Measurements from ENCODE around the gene SLC36A1. TPM values are rescaled to one million over a fixed set of nuclear protein-coding genes. Genes with fewer than 3 reads are reported as not detected.

Gene SLC36A1
- total and polyA plus RNA-seq, 9 donors = 1.9 to 9.7 (median 5.4) TPM

- Histone ChIP-seq H3K36me3 (no peaks in the 10 kb centered on the region), H3K27ac (no peak overlapping the region), H3K4me1 (ENCODE audit: insufficient read depth) (no peaks in the 10 kb centered on the region), H3K9me3 (no peaks in the 10 kb centered on the region), H3K4me3 (no peak overlapping the region), H3K27me3 (no peaks in the 10 kb centered on the region)
- no peak for TF ChIP-seq EP300 (IDR thresholded peaks at IDR 0.05)
- TF ChIP-seq POLR2A (IDR thresholded peaks at IDR 0.05) = no peak
- TF ChIP-seq CTCF (IDR thresholded peaks at IDR 0.05) = no peak
- intact Hi-C loops (cut with DNase I) = no loop called here
- no peak for DNase-seq
- WGBS, 3 donors = 77 to 87% (median 85%) methylated on average over 5 of the region's 5 CpGs
Measured at GRCh38 chr5:151490627-151491026, 43.2 kb downstream of the SLC36A1 start.

GRCh38 chr5:151491062-151491461 is 43.7 kb downstream of the SLC36A1 start:
- Histone ChIP-seq H3K27me3 (no peaks in the 10 kb centered on the region), H3K36me3 (no peaks in the 10 kb centered on the region), H3K4me1 (ENCODE audit: insufficient read depth) (no peaks in the 10 kb centered on the region), H3K9me3 (no peaks in the 10 kb centered on the region), H3K27ac (no peak overlapping the region), H3K4me3 (no peak overlapping the region)
- TF ChIP-seq CTCF (IDR thresholded peaks at IDR 0.05) (no peak), POLR2A (IDR thresholded peaks at IDR 0.05) (no peak), EP300 (IDR thresholded peaks at IDR 0.05) (no peak)
- no peak for DNase-seq
- intact Hi-C loops (cut with DNase I) = no loop called here
- WGBS, 3 donors = 85 to 88% (median 87%) methylated on average over 4 of the region's 4 CpGs

GRCh38 chr5:151492729-151493128 is 45.3 kb downstream of the SLC36A1 start:
- intact Hi-C loops (cut with DNase I) = no loop called here
- Histone ChIP-seq H3K9me3 (no peaks in the 10 kb centered on the region), H3K36me3 (no peaks in the 10 kb centered on the region), H3K27me3 (no peaks in the 10 kb centered on the region), H3K4me1 (ENCODE audit: insufficient read depth) (no peaks in the 10 kb centered on the region), H3K27ac (no peak overlapping the region), H3K4me3 (no peak overlapping the region)
- TF ChIP-seq CTCF (IDR thresholded peaks at IDR 0.05) (no peak), EP300 (IDR thresholded peaks at IDR 0.05) (no peak), POLR2A (IDR thresholded peaks at IDR 0.05) (no peak)
- 82 to 94% (median 89%) methylated on average over 5 of the region's 5 CpGs for WGBS, 3 donors
- no peak for DNase-seq

- intact Hi-C loops (cut with DNase I) = no loop called here
- no peaks in the 10 kb centered on the region for H3K9me3 ChIP-seq
- no peak for DNase-seq
- TF ChIP-seq EP300 (IDR thresholded peaks at IDR 0.05) = no peak
- no peak for TF ChIP-seq CTCF (IDR thresholded peaks at IDR 0.05)
- TF ChIP-seq POLR2A (IDR thresholded peaks at IDR 0.05) = no peak
- WGBS, 3 donors = 93 to 100% (median 96%) methylated on average over 2 of the region's 2 CpGs
- H3K27ac ChIP-seq = no peak overlapping the region
- no peaks in the 10 kb centered on the region for H3K4me1 ChIP-seq (ENCODE audit: insufficient read depth)
- H3K36me3 ChIP-seq = no peaks in the 10 kb centered on the region
- no peaks in the 10 kb centered on the region for H3K27me3 ChIP-seq
- no peak overlapping the region for H3K4me3 ChIP-seq
Measured at GRCh38 chr5:151493665-151494064, 46.3 kb downstream of the SLC36A1 start.

GRCh38 chr5:151495320-151495719 is 47.9 kb downstream of the SLC36A1 start:
- Histone ChIP-seq H3K27me3 (no peaks in the 10 kb centered on the region), H3K4me3 (no peak overlapping the region), H3K4me1 (ENCODE audit: insufficient read depth) (no peaks in the 10 kb centered on the region), H3K27ac (no peak overlapping the region), H3K9me3 (no peaks in the 10 kb centered on the region), H3K36me3 (no peaks in the 10 kb centered on the region)
- DNase-seq = no peak
- intact Hi-C loops (cut with DNase I) = no loop called here
- TF ChIP-seq POLR2A (IDR thresholded peaks at IDR 0.05) (no peak), CTCF (IDR thresholded peaks at IDR 0.05) (no peak), EP300 (IDR thresholded peaks at IDR 0.05) (no peak)
- whole genome bisulfite sequencing, 3 donors = 91 to 98% (median 93%) methylated on average over 2 of the region's 2 CpGs

Measured in ovary (tissue), 9 donors.